ENCODE measurements around the gene ABCF1. TPM values are rescaled to one million over a fixed set of nuclear protein-coding genes. Genes with fewer than 3 reads are reported as not detected.

ABCF1 gene
- total RNA-seq, 2 experiments from 2014 or later, result 86.1 to 88.0 TPM

DNA sequence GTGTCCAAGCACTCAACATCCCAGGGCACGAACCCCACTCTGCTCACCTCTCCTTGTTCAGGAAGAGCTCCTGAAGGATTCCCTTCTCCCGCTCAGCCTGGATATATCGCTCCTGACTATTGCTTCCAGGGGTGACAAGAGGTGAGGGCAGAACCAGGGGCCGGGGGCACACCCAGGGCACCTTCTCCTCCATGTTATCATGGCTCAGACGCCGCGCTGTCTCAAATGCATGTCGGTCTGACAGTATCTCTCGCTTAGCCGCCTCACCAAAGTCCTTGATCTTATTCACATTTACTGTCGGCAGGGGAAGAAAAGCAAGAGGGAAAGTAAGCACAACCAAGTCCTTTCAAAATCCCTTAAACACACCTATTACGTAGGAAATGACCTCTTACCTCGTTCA, 32.7 kb downstream of the ABCF1 start:
- peak overlapping the region; percentile 60 for H3K27ac Mint-ChIP-seq
- CTCF ChIA-PET, result interaction anchor here (0.5 to 2.4 kb wide), 3 partner anchors 11 to 122 kb away, joined by 3 to 8 read pairs (median 6); no protein-coding TSS in a partner anchor

DNA sequence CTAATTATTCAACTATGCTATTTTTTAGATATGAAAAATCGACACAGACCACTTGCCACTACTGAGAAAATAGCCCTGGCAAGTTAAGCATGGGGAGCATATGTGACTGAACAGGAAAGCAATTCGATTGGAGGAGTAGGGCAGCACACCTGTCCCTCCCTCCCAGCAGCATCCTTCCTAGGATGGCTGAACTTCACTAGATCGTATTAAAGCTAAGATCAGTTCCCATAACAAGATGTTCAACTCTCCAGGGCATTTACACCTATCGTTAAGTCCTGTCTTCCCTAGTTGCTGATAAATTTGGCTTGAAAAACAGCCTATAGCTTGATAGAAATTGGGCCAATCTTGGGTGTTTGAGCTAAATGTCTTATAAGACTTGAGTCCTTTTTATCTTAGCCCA, 38.8 kb downstream of the ABCF1 start:
- H3K36me3 Mint-ChIP-seq (ENCODE audit: low read depth), result peaks cover 64% of the 10 kb centered on the region
- H3K27ac ChIP-seq (ENCODE audit: low read depth in 1 of 2, low read length in 2 of 2), result peak overlapping the region; percentile 18
- no peak overlapping the region for H3K4me3 ChIP-seq (ENCODE audit: low read length)
- ChIA-PET POLR2A (interaction anchor here (0.5 to 1.9 kb wide), 8 partner anchors 9 to 184 kb away, joined by 3 to 14 read pairs (median 4); partner anchors contain the start of genes ABCF1, GNL1 and PRR3), CTCF (interaction anchor here (1.2 to 1.4 kb wide), 3 partner anchors 13 to 157 kb away, joined by 4 to 7 read pairs (median 4); no protein-coding TSS in a partner anchor)
- peaks cover 45% of the 10 kb centered on the region for H3K4me1 ChIP-seq (ENCODE audit: insufficient read depth, low read length)
- no peaks in the 10 kb centered on the region for H3K9me3 Mint-ChIP-seq
- DNase-seq (no peak), ATAC-seq (ENCODE audit: poor library complexity) (no peak)
- intact Hi-C loops (cut with DNase I, micrococcal nuclease), result loop anchor here in 1 of 2 experiments (5.0 kb wide), 1 partner anchor 128 kb away; no protein-coding TSS in a partner anchor
- peaks cover 59% of the 10 kb centered on the region for H3K36me3 ChIP-seq (ENCODE audit: insufficient read depth, low read length)
- H3K9me3 ChIP-seq (ENCODE audit: control insufficient read depth in 1 of 2, insufficient read depth in 1 of 2, low read length in 2 of 2), result no peaks in the 10 kb centered on the region
- TF ChIP-seq, protein P1, sequence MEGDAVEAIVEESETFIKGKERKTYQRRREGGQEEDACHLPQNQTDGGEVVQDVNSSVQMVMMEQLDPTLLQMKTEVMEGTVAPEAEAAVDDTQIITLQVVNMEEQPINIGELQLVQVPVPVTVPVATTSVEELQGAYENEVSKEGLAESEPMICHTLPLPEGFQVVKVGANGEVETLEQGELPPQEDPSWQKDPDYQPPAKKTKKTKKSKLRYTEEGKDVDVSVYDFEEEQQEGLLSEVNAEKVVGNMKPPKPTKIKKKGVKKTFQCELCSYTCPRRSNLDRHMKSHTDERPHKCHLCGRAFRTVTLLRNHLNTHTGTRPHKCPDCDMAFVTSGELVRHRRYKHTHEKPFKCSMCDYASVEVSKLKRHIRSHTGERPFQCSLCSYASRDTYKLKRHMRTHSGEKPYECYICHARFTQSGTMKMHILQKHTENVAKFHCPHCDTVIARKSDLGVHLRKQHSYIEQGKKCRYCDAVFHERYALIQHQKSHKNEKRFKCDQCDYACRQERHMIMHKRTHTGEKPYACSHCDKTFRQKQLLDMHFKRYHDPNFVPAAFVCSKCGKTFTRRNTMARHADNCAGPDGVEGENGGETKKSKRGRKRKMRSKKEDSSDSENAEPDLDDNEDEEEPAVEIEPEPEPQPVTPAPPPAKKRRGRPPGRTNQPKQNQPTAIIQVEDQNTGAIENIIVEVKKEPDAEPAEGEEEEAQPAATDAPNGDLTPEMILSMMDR (IDR thresholded peaks at IDR 0.05), result no peak
- peaks cover 66% of the 10 kb centered on the region for H3K4me1 Mint-ChIP-seq (ENCODE audit: low read depth)
- no peaks in the 10 kb centered on the region for H3K27me3 ChIP-seq (ENCODE audit: control insufficient read depth in 1 of 2, insufficient read depth in 2 of 2, low read length in 2 of 2)
- H3K27ac Mint-ChIP-seq, result peak overlapping the region; percentile 99
- H3K4me3 Mint-ChIP-seq, result no peak overlapping the region
- no peaks in the 10 kb centered on the region for H3K27me3 Mint-ChIP-seq

More for the DNA sequence above, 32.7 kb downstream of the ABCF1 start:
- H3K4me3 ChIP-seq (ENCODE audit: low read length), result no peak overlapping the region
- H3K27ac ChIP-seq (ENCODE audit: low read depth in 1 of 2, low read length in 2 of 2), result no peak overlapping the region
- TF ChIP-seq, protein P1 (IDR thresholded peaks at IDR 0.05), result no peak
- no peaks in the 10 kb centered on the region for H3K9me3 ChIP-seq (ENCODE audit: control insufficient read depth in 1 of 2, insufficient read depth in 1 of 2, low read length in 2 of 2)
- DNase-seq, result no peak
- peaks cover 11% of the 10 kb centered on the region for H3K4me1 ChIP-seq (ENCODE audit: insufficient read depth, low read length)
- H3K36me3 Mint-ChIP-seq (ENCODE audit: low read depth), result peaks cover 90% of the 10 kb centered on the region
- H3K27me3 ChIP-seq (ENCODE audit: control insufficient read depth in 1 of 2, insufficient read depth in 2 of 2, low read length in 2 of 2), result no peaks in the 10 kb centered on the region
- intact Hi-C loops (cut with DNase I, micrococcal nuclease), result no loop called here
- H3K36me3 ChIP-seq (ENCODE audit: insufficient read depth, low read length), result peaks cover 85% of the 10 kb centered on the region
- no peak for ATAC-seq (ENCODE audit: poor library complexity)
- peaks cover 40% of the 10 kb centered on the region for H3K4me1 Mint-ChIP-seq (ENCODE audit: low read depth)
- H3K9me3 Mint-ChIP-seq, result no peaks in the 10 kb centered on the region
- H3K4me3 Mint-ChIP-seq, result no peak overlapping the region
- no peaks in the 10 kb centered on the region for H3K27me3 Mint-ChIP-seq
- POLR2A ChIA-PET, result interaction anchor here (0.7 to 4.2 kb wide), 6 partner anchors 10 to 59 kb away, joined by 3 to 32 read pairs (median 3); partner anchors contain the start of gene MRPS18B

DNA sequence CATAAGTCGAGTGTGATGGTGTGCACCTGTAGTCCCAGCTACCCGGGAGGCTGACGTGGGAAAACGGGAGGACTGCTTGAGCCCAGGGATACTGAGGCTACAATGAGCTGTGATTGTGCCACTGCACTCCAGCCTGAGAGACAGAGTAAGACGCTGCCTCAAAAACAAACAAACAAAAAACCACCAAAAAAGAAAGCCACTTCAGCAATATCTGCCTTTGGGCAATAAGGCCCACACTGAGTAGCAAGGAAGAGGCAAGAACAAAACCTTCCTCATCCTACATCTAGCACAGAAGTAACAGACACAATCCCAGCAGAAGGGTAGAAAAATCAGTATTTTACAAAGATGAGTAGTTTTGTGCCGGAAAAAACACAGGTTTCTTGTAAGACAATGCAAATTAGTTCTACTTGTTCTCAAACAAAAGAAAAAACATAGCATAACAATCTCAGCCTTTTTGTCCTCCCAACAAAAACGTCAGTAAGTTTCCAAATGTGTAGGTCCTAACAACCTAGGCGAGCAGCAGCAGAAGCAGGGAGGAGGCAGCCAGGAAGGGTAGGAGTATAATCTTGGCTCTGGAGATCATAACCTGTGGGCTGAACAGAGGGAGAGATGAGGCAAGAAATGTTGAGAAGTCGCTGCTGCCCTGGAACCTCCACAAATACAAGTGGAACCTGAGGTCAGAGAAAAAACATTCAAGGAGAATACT, 40.1 kb downstream of the ABCF1 start:
- H3K36me3 ChIP-seq (ENCODE audit: insufficient read depth, low read length), result peaks cover 54% of the 10 kb centered on the region
- no peak overlapping the region for H3K4me3 ChIP-seq (ENCODE audit: low read length)
- CTCF ChIA-PET, result interaction anchor here (1.2 to 1.4 kb wide), 3 partner anchors 14 to 158 kb away, joined by 4 to 7 read pairs (median 4); no protein-coding TSS in a partner anchor
- DNase-seq (no peak), ATAC-seq (ENCODE audit: poor library complexity) (no peak)
- H3K27me3 ChIP-seq (ENCODE audit: control insufficient read depth in 1 of 2, insufficient read depth in 2 of 2, low read length in 2 of 2), result no peaks in the 10 kb centered on the region
- H3K27me3 Mint-ChIP-seq, result no peaks in the 10 kb centered on the region
- peak overlapping the region in 1 of 2 donors; percentile 18 for H3K27ac ChIP-seq (ENCODE audit: low read depth in 1 of 2, low read length in 2 of 2)
- no peaks in the 10 kb centered on the region for H3K9me3 ChIP-seq (ENCODE audit: control insufficient read depth in 1 of 2, insufficient read depth in 1 of 2, low read length in 2 of 2)
- H3K27ac Mint-ChIP-seq, result peak overlapping the region; percentile 99
- peaks cover 66% of the 10 kb centered on the region for H3K36me3 Mint-ChIP-seq (ENCODE audit: low read depth)
- H3K4me1 Mint-ChIP-seq (ENCODE audit: low read depth), result peaks cover 66% of the 10 kb centered on the region
- TF ChIP-seq, protein P1 (IDR thresholded peaks at IDR 0.05), result no peak
- POLR2A ChIA-PET, result interaction anchor here (0.6 to 4.8 kb wide), 7 partner anchors 12 to 70 kb away, joined by 3 to 135 read pairs (median 6); partner anchors contain the start of genes ABCF1, GNL1 and PRR3
- H3K9me3 Mint-ChIP-seq, result no peaks in the 10 kb centered on the region
- peaks cover 45% of the 10 kb centered on the region for H3K4me1 ChIP-seq (ENCODE audit: insufficient read depth, low read length)
- intact Hi-C loops (cut with DNase I, micrococcal nuclease), result loop anchor here in 1 of 2 experiments (5.0 kb wide), 1 partner anchor 129 kb away; no protein-coding TSS in a partner anchor
- no peak overlapping the region for H3K4me3 Mint-ChIP-seq
